Panc1 (cell line): ENCODE results near the gene PICALM. TPM values are rescaled to one million over a fixed set of nuclear protein-coding genes. Genes with fewer than 3 reads are reported as not detected.

Source experiments
- ATAC-seq: fragments of 200-7000 bp; cut with Tn5 transposase; 2 replicates; pipeline ENCODE4 v1.9.1; 2020; ENCODE audit warnings: mild to moderate bottlenecking, moderate library complexity
- BruUV-seq: library from RNA; stranded (reverse); fragments of 400-500 nt; replicated peaks from 2 replicates; lab custom pipeline; 2021; lab: Mats Ljungman, UMichigan
- CTCF ChIA-PET: fragments of 300-600 bp; sonication (Branson Sonifier 250); formaldehyde crosslinking; loops from one replicate; lab custom pipeline; 2022; ENCODE audit warnings: antibody characterized with exemption; lab: Charles Lee
- POLR2A ChIA-PET: fragments of 300-600 bp; sonication (Branson Sonifier 250); formaldehyde crosslinking; loops from one replicate; lab custom pipeline; 2022; ENCODE audit warnings: antibody characterized with exemption; lab: Charles Lee
- DNase-seq: peaks from one replicate; pipeline ENCODE4 v3.0.0-alpha.2; 2010; ENCODE audit warnings: low read depth, low spot score
- H3K27ac ChIP-seq: 2 replicates; pipeline ENCODE4 v1.5.1; 2011; ENCODE audit warnings: mild to moderate bottlenecking, low read length, inconsistent platforms
- H3K27me3 ChIP-seq: fragments of 200-500 bp; sonication (Bioruptor generic); 2 replicates; pipeline ENCODE4 v1.6.0; 2014; ENCODE audit warnings: low read length, inconsistent platforms; ENCODE audit not compliant: control insufficient read depth, insufficient read depth
- H3K36me3 ChIP-seq: fragments of 200-500 bp; sonication (Bioruptor generic); 2 replicates; pipeline ENCODE4 v1.5.1; 2014; ENCODE audit warnings: inconsistent platforms, mild to moderate bottlenecking, low read length, moderate library complexity; ENCODE audit not compliant: control insufficient read depth, insufficient read depth
- H3K4me1 ChIP-seq: 2 replicates; pipeline ENCODE4 v1.5.1; 2011; ENCODE audit warnings: inconsistent platforms, mild to moderate bottlenecking, low read length, moderate library complexity; ENCODE audit not compliant: control insufficient read depth, insufficient read depth
- H3K4me3 ChIP-seq, 2 experiments: 2 replicates each; pipeline ENCODE4 v1.5.1; 2011 to 2012; ENCODE audit warnings: low read depth in 2 of 2, low read length in 2 of 2, mild to moderate bottlenecking in 2 of 2, inconsistent platforms in 1 of 2, moderate library complexity in 1 of 2
- H3K9me3 ChIP-seq: fragments of 200-500 bp; sonication (Bioruptor generic); 2 replicates; pipeline ENCODE4 v1.5.1; 2014; ENCODE audit warnings: low read depth, mild to moderate bottlenecking, inconsistent platforms, low read length, moderate library complexity; ENCODE audit not compliant: control insufficient read depth, insufficient read depth
- CTCF ChIP-seq: fragments of 450-650 bp; IDR thresholded peaks from 2 replicates; pipeline ENCODE4 v1.5.1; 2017; ENCODE audit warnings: mild to moderate bottlenecking
- POLR2AphosphoS5 ChIP-seq: IDR thresholded peaks from 2 replicates; pipeline ENCODE4 v1.6.1; 2012; ENCODE audit warnings: mild to moderate bottlenecking, low read depth, low read length, moderate library complexity
- REST ChIP-seq, 2 experiments: IDR thresholded peaks; 2 replicates each; pipeline ENCODE4 v1.6.1; 2011 to 2012; ENCODE audit warnings: low read depth in 2 of 2, control low read depth in 1 of 2, low read length in 1 of 2, mild to moderate bottlenecking in 1 of 2, moderate library complexity in 1 of 2; ENCODE audit not compliant: insufficient read depth in 1 of 2
- SIN3A ChIP-seq: IDR thresholded peaks from 2 replicates; pipeline ENCODE4 v1.6.1; 2012; ENCODE audit warnings: low read depth, mild to moderate bottlenecking, low read length, moderate library complexity, borderline replicate concordance; ENCODE audit not compliant: insufficient read depth
- TCF7L2 ChIP-seq: IDR thresholded peaks from 2 replicates; pipeline ENCODE4 v1.6.1; 2011; ENCODE audit warnings: mild to moderate bottlenecking, low read depth, low read length, inconsistent platforms
- in situ Hi-C: cut with HindIII; loops from 2 replicates; pipeline ENCODE4 v1.10.0; 2016; ENCODE audit warnings: low sequenced_read_pairs, low pct_unique_long_range_greater_than_20kb
- intact Hi-C: fragments of 100-400 bp; cut with micrococcal nuclease; formaldehyde crosslinking; loops from one replicate; pipeline ENCODE4 v1.10.0; 2022; ENCODE audit not compliant: unreplicated experiment
- total RNA-seq: library from RNA; stranded (reverse); gene quantifications from one replicate; pipeline ENCODE4 v1.2.1, GENCODE V29; 2021; ENCODE audit not compliant: unreplicated experiment

The PICALM gene
- total RNA-seq, 1 experiment from 2014 or later: 153 TPM

GRCh38 chr11:85913513-85913912 lies 155.4 kb downstream of the PICALM start:
- Histone ChIP-seq H3K9me3 (no peaks in the 10 kb centered on the region), H3K27ac (no peak overlapping the region), H3K4me3 (no peak overlapping the region), H3K36me3 (no peaks in the 10 kb centered on the region), H3K4me1 (no peaks in the 10 kb centered on the region), H3K27me3 (peaks cover 11% of the 10 kb centered on the region; the same call in 1 of the 2 replicates)
- ATAC-seq (no peak), DNase-seq (no peak)
- ChIA-PET CTCF (no interaction called here), POLR2A (no interaction called here)
- intact Hi-C loops (no loop called here), in situ Hi-C loops (no loop called here)
- no peak for TF ChIP-seq CTCF
- no peak for TF ChIP-seq TCF7L2
- TF ChIP-seq REST (IDR thresholded peaks at IDR 0.05; ENCODE audit: insufficient read depth in 1 of 2, low read depth in 2 of 2, low read length in 1 of 2): no peak
- no peak for TF ChIP-seq POLR2AphosphoS5
- TF ChIP-seq SIN3A: no peak
- no TSS peak for BruUV-seq

GRCh38 chr11:85912414-85912813 lies 156.5 kb downstream of the PICALM start:
- Histone ChIP-seq H3K27ac (no peak overlapping the region), H3K9me3 (no peaks in the 10 kb centered on the region), H3K36me3 (no peaks in the 10 kb centered on the region), H3K4me3 (no peak overlapping the region), H3K27me3 (peaks cover 11% of the 10 kb centered on the region; the same call in 1 of the 2 replicates), H3K4me1 (no peaks in the 10 kb centered on the region)
- POLR2A ChIA-PET: no interaction called here
- TF ChIP-seq TCF7L2 (no peak), SIN3A (no peak), POLR2AphosphoS5 (no peak), REST (IDR thresholded peaks at IDR 0.05; ENCODE audit: insufficient read depth in 1 of 2, low read depth in 2 of 2, low read length in 1 of 2) (no peak), CTCF (no peak)
- DNase-seq: no peak
- in situ Hi-C loops (no loop called here), intact Hi-C loops (no loop called here)
- CTCF ChIA-PET: no interaction called here
- no TSS peak for BruUV-seq
- ATAC-seq: no peak
